IPS-NIHi7 (cell line): ENCODE measurements around the gene XYLT1.
A peak's percentile ranks its signal among the peaks of the same experiment; 100 is the strongest.

Experiments
- DNase-seq: peaks from one replicate; pipeline ENCODE4 v3.0.0; 2012; ENCODE audit warnings: mixed read lengths; ENCODE audit errors: extremely low spot score

The XYLT1 gene

DNA sequence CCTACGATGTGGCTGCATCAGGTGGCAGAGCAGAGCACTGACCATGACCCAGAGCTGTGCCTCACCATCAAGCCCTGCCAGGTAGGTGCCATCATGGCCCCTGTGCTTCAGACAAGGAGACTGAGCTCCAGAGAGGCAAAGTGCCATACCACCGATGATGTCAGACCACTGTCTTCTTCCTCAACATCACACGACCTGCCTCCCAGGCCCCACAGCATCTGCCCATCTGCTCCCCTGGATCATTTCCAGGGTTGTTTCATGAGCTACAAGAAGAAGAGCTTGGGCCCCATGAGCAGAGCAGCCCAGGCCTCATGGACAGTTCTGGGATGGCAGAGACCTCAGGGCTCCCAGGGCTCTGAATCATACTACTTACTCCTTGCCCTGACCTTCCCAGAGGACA lies 9.9 kb downstream of the XYLT1 start:
- no peak for DNase-seq

- no peak for DNase-seq
Measured at GRCh38 chr16:17459903-17460521, 10.7 kb downstream of the XYLT1 start.

- no peak for DNase-seq
Measured at GRCh38 chr16:17457997-17458396, 12.8 kb downstream of the XYLT1 start.

GRCh38 chr16:17457513-17457912 lies 13.2 kb downstream of the XYLT1 start:
- no peak for DNase-seq

GRCh38 chr16:17454162-17454730 lies 16.5 kb downstream of the XYLT1 start:
- no peak for DNase-seq

DNA sequence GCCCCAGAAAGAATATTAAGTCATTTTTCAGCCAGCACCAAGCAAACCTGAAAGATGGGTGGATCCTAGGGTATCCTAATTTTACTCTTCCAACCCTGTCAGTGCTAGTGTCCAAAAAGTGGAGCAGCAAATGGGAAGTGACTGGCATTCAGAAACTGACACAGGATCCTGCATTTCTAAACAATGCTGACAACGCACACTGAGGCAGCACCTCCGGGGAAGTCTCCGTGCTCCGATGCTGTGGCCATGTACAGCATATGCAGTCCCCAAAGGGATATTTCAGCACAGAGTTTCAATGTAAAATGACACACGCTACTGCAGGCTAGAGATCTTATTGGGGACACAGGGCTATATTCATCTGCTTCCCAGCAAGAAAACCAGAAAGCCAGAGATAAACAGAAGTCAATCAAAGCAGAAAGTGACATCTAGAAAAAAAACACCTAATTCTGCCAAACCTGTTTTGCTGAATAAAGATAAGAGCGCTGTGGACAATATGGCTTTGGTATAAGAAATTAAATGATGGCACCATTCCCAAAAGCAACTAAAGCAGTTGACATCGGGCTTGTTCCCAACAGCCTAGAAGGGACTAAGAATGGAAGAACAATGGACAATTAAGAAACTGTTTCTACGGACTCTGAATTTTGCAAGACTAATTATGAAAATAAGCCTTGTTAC lies 17.3 kb downstream of the XYLT1 start:
- DNase-seq = no peak

GRCh38 chr16:17452922-17453321 lies 17.8 kb downstream of the XYLT1 start:
- no peak for DNase-seq

DNA sequence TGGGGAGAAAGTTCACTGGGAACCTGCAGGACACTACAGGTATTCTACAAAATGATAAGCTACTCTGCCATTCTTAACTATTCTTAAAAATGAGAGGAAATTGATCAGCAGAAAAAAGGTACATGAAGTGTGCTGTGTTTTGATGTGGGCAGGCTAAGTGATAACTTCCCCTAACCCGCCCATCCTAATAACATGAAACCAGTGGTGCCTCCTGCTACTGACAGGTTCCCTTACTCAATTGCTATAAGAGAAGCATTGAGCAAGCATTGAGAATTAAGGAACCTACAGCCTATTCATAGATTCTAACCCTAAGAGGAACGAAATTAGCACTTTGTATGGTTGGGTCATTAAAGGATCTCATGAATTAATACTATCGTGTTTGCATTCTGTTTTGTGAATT lies 18.9 kb downstream of the XYLT1 start:
- no peak for DNase-seq

DNA sequence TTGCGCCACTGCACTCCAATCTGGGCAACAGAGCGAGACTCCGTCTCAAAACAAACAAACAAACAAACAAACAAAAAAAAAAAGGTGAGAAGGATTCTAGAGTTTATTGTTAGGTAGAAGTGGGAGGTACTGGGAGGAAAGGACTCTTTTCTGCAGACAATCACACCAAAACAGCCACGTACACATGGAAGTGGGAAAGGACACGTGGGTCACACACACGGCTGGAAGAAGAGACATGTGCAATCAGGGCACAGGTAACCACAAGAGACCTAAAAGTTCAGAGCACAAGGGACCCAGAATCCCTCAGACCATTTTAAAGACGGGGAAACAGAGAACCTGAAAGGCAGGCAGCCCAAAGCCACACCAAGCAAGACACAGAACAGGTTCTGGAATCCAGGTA lies 20.5 kb downstream of the XYLT1 start:
- DNase-seq = no peak

- no peak for DNase-seq
Measured at GRCh38 chr16:17448640-17449638, 21.8 kb downstream of the XYLT1 start.

DNA sequence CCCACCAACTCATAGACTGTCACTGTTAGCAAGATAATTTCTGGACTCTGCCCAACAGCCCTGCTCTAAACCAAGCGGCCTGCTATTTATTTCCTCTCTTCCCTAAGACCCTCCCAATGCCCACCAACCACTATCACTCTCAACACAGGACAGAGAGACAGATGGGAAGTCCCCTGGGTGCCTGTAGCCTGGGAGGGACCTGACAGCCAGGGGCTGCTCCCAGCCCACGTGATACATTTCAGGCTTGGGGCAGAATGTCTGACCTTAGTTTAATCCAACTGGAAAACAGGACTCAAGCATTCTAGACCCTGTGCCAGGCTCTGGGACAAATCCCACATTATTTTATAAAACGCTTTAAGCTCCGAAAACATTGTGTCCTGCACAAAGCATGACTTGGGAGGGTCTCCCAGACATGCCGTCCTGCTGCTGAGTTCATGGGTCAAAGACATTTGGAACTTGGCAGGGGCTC lies 23.6 kb downstream of the XYLT1 start:
- no peak for DNase-seq

GRCh38 chr16:17446661-17447060 lies 24.1 kb downstream of the XYLT1 start:
- DNase-seq = peak; percentile 36

DNA sequence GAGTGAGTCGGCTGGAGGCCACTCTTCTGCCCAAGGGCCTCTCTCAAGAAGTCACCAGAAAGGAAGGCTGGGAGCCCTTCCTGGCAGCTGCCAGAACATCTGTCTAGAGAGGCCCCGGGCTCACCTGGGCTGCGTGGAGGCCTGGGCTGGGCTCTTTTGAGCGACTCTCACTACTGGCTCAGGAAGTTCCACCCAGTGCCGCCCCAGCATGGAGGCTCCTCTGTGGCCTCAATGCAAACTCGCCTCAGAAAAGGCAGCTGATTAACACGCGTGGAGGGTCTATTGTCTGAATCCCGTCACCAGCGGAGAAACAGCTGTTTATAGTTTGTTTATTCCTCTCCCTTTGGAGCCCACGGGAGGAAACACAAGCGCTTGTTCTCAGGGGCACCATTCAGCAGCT lies 25.3 kb downstream of the XYLT1 start:
- DNase-seq = no peak

DNA sequence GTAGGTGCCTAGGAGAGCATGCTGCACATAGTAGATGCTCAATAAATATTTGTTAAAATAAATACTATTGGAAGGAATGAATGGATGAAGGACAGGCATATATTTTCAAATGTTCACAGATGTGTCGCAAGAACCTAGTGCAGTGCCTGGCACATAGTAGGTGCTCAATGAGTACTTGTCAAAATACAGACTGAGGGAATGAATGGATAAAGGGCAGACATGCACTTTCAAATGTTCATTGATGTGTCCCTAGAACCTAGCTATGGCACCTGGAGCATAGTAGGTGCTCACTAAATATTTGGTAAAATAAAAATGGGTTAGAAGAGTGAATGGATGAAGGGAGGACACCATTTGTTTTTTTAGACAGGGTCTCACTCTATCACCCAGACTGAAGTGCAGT lies 26.1 kb downstream of the XYLT1 start:
- DNase-seq = no peak

DNA sequence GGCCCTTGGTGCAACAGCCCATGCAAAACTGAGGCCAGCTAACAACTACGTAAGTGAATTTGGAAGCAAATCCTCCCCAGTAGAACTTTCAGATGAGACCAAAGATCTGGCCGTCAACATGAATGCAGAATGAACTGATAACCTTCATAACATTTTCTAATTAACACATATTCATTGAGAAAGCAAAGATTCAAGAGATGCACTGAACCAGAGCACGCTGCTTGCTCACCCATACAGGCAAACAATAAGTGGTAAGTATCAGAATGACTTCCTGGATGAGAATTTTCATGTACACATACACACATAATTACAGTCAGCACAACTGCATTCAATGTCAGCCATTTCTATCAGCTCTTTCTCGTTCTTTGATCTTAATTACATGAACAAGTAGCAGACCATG lies 30.6 kb downstream of the XYLT1 start:
- DNase-seq = no peak

GRCh38 chr16:17439580-17439979 lies 31.2 kb downstream of the XYLT1 start:
- no peak for DNase-seq

GRCh38 chr16:17437981-17438380 lies 32.8 kb downstream of the XYLT1 start:
- no peak for DNase-seq

DNA sequence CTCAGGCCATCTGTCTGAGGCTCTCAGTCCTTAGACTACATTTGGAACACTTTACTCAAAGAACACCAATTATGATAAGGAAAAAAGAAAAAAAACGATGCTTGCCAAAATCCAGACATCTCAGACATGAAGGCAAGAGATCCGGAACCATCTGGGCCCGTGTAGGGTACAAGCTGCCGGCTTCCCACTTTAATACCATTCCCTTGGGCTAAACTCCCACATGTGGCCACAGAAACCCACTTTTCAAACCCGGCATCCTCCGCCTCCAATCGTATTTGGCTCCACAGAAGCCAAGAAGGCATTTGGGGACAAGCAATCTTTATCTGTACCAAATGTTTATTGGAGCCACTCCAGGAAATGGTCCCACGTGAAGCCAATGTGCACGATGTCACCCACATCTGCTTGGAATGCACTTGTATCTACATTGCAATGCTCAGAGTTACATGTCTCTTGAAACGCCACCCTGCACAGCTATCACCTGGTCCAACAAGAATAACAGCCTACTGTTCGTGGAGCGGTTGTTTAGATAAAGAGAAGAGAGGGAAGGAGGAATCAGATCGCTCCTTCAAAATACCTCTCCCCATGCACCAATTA lies 33.5 kb downstream of the XYLT1 start:
- no peak for DNase-seq

GRCh38 chr16:17435318-17435717 lies 35.4 kb downstream of the XYLT1 start:
- no peak for DNase-seq

- no peak for DNase-seq
Measured at GRCh38 chr16:17433577-17434451, 36.9 kb downstream of the XYLT1 start.
